ENCODE results near the gene CA5A.

GRCh38 chr16:87955302-87956097 is 19.2 kb upstream of the CA5A start:
- no peak for TF ChIP-seq CTCF (IDR thresholded peaks at IDR 0.05)
- no peak for TF ChIP-seq POLR2A (IDR thresholded peaks at IDR 0.05)

Data from uterus (tissue), 2 donors.